ENCODE results near the gene KRTAP9-9. TPM values are rescaled to one million over a fixed set of nuclear protein-coding genes. Genes with fewer than 3 reads are reported as not detected.
"Not testable (repeated sequence)": the region's sequence is repeated elsewhere in the genome, so short reads cannot be mapped to it uniquely, and the experiment has no call there.

KRTAP9-9 gene
- total RNA-seq, result not detected
- not detected for polyA plus RNA-seq
- long read RNA-seq, donor 1, result 0 reads
- long read RNA-seq, donor 2, result 0 reads
- long read RNA-seq, donor 3, result 0 reads

DNA sequence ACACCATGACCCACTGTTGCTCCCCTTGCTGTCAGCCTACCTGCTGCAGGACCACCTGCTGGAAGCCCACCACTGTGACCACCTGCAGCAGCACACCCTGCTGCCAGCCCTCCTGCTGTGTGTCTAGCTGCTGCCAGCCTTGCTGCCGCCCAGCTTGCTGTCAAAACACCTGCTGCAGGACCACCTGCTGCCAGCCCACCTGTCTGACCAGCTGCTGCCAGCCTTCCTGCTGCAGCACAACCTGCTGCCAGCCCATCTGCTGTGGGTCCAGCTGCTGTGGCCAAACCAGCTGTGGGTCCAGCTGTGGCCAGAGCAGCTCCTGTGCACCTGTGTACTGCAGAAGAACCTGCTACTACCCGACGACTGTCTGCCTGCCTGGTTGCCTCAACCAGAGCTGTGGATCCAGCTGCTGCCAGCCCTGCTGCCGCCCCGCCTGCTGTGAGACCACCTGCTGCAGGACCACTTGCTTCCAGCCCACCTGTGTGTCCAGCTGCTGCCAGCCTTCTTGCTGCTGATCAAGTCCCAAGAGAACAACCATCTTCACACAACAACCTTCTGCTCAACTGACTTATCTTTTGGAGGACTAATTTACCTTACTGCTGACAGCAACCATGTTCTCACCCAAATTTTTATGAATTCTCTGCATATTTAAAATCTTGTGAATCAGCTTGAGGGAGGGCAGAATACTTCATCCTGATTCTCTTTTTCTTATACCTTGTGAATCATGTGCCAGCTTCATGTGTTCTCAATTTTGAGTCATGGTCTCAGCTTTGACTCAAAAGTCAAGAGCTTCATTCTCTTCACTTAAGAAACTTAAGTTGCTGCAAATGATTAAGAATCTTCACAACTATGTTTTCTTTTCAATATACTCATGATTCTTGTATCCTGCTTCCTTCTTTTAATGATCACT, at the start of gene KRTAP9-9:
Gene KRTAP9-9, plus strand, starts transcription at position 4 of the 910 bp plus-strand sequence.
- 66 to 94% (median 78%) methylated on average over 2 to 5 of the region's 5 CpGs for WGBS, 4 donors
- H3K27ac ChIP-seq; intact Hi-C loops (cut with DNase I); H3K9me3 ChIP-seq; ATAC-seq; H3K4me1 ChIP-seq; H3K4me3 ChIP-seq; H3K36me3 ChIP-seq; DNase-seq: not testable (repeated sequence)
- H3K27me3 ChIP-seq, result peaks cover 0 to 69% (median 12%) of the 10 kb centered on the region in 9 donors

DNA sequence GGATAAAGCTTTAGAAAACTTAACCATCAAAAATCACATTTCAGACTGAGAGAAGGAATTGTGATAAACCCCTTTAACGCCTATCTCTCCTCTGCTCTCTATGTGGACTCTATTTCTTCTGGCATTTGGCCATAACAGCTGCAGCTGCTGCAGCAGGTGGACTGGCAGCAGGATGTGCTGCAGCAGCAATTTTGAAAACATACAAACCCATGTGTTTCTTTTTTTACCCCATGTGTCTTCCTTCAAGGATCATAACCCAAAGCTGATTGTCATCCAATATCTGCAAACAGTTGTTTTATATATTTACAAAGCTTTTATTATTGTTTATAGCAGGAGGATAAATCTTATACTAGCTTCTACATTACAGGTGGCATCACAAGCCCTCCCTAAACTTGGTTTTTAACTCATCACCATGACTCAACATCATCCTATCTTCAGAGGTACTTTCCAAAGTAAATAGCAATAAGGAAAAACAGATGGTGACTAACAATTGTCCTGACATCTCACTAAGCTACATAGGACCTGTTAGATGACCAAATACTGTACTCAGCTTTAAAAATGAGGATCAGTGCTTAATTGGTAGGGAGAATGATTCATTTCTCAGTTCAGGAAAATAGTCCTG, 43.2 kb upstream of the KRTAP9-9 start:
- 25 to 58% (median 43%) methylated on average over 1 of the region's 1 CpG for WGBS, 4 donors
- H3K4me1 ChIP-seq, result no peaks in the 10 kb centered on the region
- ATAC-seq (no peak), DNase-seq (no peak)
- H3K9me3 ChIP-seq, result peaks cover 0 to 2% (median 0%) of the 10 kb centered on the region in 12 donors
- no peak overlapping the region for H3K27ac ChIP-seq
- peaks cover 0 to 44% (median 7%) of the 10 kb centered on the region in 9 donors for H3K27me3 ChIP-seq
- no peaks in the 10 kb centered on the region for H3K36me3 ChIP-seq
- no peak for TF ChIP-seq POLR2A (IDR thresholded peaks at IDR 0.05)
- TF ChIP-seq, protein P1, sequence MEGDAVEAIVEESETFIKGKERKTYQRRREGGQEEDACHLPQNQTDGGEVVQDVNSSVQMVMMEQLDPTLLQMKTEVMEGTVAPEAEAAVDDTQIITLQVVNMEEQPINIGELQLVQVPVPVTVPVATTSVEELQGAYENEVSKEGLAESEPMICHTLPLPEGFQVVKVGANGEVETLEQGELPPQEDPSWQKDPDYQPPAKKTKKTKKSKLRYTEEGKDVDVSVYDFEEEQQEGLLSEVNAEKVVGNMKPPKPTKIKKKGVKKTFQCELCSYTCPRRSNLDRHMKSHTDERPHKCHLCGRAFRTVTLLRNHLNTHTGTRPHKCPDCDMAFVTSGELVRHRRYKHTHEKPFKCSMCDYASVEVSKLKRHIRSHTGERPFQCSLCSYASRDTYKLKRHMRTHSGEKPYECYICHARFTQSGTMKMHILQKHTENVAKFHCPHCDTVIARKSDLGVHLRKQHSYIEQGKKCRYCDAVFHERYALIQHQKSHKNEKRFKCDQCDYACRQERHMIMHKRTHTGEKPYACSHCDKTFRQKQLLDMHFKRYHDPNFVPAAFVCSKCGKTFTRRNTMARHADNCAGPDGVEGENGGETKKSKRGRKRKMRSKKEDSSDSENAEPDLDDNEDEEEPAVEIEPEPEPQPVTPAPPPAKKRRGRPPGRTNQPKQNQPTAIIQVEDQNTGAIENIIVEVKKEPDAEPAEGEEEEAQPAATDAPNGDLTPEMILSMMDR (IDR thresholded peaks at IDR 0.05), result no peak
- H3K4me3 ChIP-seq, result no peak overlapping the region
- intact Hi-C loops (cut with DNase I), result no loop called here

DNA sequence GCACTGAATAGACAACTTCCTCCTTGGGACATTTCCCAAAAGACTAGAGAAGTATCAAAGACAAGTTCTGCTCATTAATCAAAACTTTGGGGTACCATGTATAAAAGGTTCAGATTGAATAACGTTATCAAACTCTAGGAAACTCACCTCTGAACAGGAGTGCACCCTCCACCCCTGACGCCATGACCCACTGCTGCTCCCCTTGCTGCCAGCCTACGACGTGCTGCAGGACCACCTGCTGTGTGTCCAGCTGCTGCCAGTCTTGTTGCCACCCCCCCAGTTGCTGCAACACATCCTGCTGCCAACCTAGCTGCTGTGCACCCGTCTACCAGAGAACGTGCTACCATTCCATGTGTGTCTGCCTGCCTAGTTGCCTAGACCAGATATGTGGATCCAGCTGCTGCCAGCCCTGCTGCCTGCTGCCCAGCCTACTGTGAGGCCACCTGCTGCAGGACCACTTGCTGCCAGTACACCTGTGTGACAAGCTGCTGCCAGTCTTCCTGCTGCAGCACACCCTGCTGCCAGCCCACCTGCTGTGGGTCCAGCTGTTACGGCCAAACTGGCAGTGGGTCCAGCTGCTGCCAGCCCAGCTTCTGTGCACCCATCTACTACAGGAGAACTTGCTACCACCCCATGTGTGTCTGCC, 42.5 kb upstream of the KRTAP9-9 start:
- ATAC-seq (no peak), DNase-seq (no peak)
- intact Hi-C loops (cut with DNase I), result no loop called here
- WGBS, 4 donors, result 68 to 73% (median 70%) methylated on average over 4 to 7 of the region's 7 CpGs
- H3K27me3 ChIP-seq, result peaks cover 0 to 44% (median 6%) of the 10 kb centered on the region in 9 donors
- no peaks in the 10 kb centered on the region for H3K36me3 ChIP-seq
- H3K4me1 ChIP-seq, result no peaks in the 10 kb centered on the region
- H3K4me3 ChIP-seq, result no peak overlapping the region
- H3K27ac ChIP-seq, result no peak overlapping the region
- TF ChIP-seq, protein P1 (IDR thresholded peaks at IDR 0.05), result no peak
- TF ChIP-seq POLR2A (IDR thresholded peaks at IDR 0.05), result no peak
- H3K9me3 ChIP-seq, result no peaks in the 10 kb centered on the region

DNA sequence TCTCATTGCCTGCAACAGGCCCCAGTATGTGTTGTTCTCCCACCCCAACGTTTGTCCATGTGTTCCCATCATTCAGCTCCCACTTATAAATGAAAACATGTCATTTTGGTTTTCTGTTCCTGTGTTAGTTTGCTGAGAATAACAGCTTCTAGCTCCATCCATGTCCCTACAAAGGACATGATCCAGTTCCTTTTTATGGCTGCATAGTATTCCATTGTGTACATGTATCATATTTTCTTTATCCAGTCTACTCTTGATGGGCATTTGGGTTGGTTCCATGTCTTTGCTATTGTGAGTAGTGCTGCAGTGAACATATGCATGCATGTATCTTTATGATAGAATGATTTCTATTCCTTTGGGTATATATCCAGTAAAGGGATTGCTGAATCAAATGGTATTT, 39.5 kb upstream of the KRTAP9-9 start:
- Histone ChIP-seq H3K9me3 (peaks cover 0 to 5% (median 0%) of the 10 kb centered on the region in 12 donors), H3K27ac (no peak overlapping the region), H3K27me3 (peaks cover 0 to 42% (median 3%) of the 10 kb centered on the region in 9 donors), H3K36me3 (no peaks in the 10 kb centered on the region), H3K4me3 (no peak overlapping the region), H3K4me1 (no peaks in the 10 kb centered on the region)
- intact Hi-C loops (cut with DNase I), result no loop called here
- DNase-seq (no peak), ATAC-seq (no peak)
- 51 to 81% (median 69%) methylated on average over 1 of the region's 1 CpG for WGBS, 4 donors
- TF ChIP-seq, protein P1 (IDR thresholded peaks at IDR 0.05), result no peak
- no peak for TF ChIP-seq POLR2A (IDR thresholded peaks at IDR 0.05)
